ENCODE measurements around the gene CABLES1.

GRCh38 chr18:23220355-23220754, 85.1 kb downstream of the CABLES1 start:
- TF ChIP-seq CTCF (IDR thresholded peaks at IDR 0.05) (no peak), POLR2A (IDR thresholded peaks at IDR 0.05) (no peak)

All from testis (tissue), 2 donors.